CD8-positive, alpha-beta memory T cell (primary cell): ENCODE measurements around the gene MAN2B2. TPM values are rescaled to one million over a fixed set of nuclear protein-coding genes. Genes with fewer than 3 reads are reported as not detected.

Experiments
- CTCF ChIA-PET: fragments of 350-600 bp; sonication (Branson Sonifier 250); formaldehyde crosslinking; loops from one replicate; lab custom pipeline; 2021; ENCODE audit warnings: antibody characterized with exemption; lab: Charles Lee
- POLR2A ChIA-PET: fragments of 350-600 bp; sonication (Branson Sonifier 250); formaldehyde crosslinking; loops from one replicate; lab custom pipeline; 2021; ENCODE audit warnings: antibody characterized with exemption; lab: Charles Lee
- DNase-seq, 5 donors: peaks; one replicate each; pipeline versions ENCODE4 v3.0.0 to v3.0.0-alpha.2; 2020 to 2022; ENCODE audit warnings: mixed read lengths in 1 of 5
- H3K27ac ChIP-seq: one replicate; pipeline ENCODE4 v1.7.0; 2013; ENCODE audit warnings: low read depth, mild to moderate bottlenecking, low read length, moderate library complexity
- H3K27me3 ChIP-seq: 2 replicates; pipeline ENCODE4 v1.7.0; 2013; ENCODE audit warnings: low read length, mild to moderate bottlenecking; ENCODE audit not compliant: insufficient read depth, poor library complexity, severe bottlenecking
- H3K36me3 ChIP-seq: 2 replicates; pipeline ENCODE4 v1.7.0; 2013; ENCODE audit warnings: mild to moderate bottlenecking, low read length, moderate library complexity; ENCODE audit not compliant: insufficient read depth
- H3K4me1 ChIP-seq: 2 replicates; pipeline ENCODE4 v1.7.0; 2013; ENCODE audit warnings: mild to moderate bottlenecking, low read length, moderate library complexity; ENCODE audit not compliant: insufficient read depth
- H3K4me3 ChIP-seq: 2 replicates; pipeline ENCODE4 v1.7.0; 2013; ENCODE audit warnings: mild to moderate bottlenecking, low read length
- H3K9me3 ChIP-seq: 2 replicates; pipeline ENCODE4 v1.7.0; 2013; ENCODE audit warnings: mild to moderate bottlenecking, low read length
- H3K27ac Mint-ChIP-seq, 8 donors: one replicate each; pipeline ENCODE4 v1.8.0; 2020 to 2021; ENCODE audit warnings: mixed read lengths in 8 of 8, mild to moderate bottlenecking in 6 of 8, inconsistent platforms in 3 of 8, moderate library complexity in 3 of 8
- H3K27me3 Mint-ChIP-seq, 2 donors: one replicate each; pipeline ENCODE4 v1.8.0; 2020 to 2021; ENCODE audit warnings: mixed read lengths in 2 of 2, mild to moderate bottlenecking in 1 of 2, moderate library complexity in 1 of 2
- H3K36me3 Mint-ChIP-seq, 3 donors: one replicate each; pipeline ENCODE4 v1.8.0; 2020 to 2021; ENCODE audit warnings: mixed read lengths in 3 of 3, inconsistent platforms in 1 of 3, mild to moderate bottlenecking in 1 of 3
- H3K4me1 Mint-ChIP-seq, 3 donors: one replicate each; pipeline ENCODE4 v1.8.0; 2020 to 2021; ENCODE audit warnings: mixed read lengths in 3 of 3, inconsistent platforms in 1 of 3, mild to moderate bottlenecking in 1 of 3
- H3K4me3 Mint-ChIP-seq, 7 donors: one replicate each; pipeline ENCODE4 v1.8.0; 2020 to 2021; ENCODE audit warnings: mixed read lengths in 7 of 7, mild to moderate bottlenecking in 6 of 7, moderate library complexity in 4 of 7, inconsistent platforms in 2 of 7
- H3K9me3 Mint-ChIP-seq, 5 donors: one replicate each; pipeline ENCODE4 v1.8.0; 2020 to 2022; ENCODE audit warnings: mixed read lengths in 5 of 5, mild to moderate bottlenecking in 3 of 5, moderate library complexity in 2 of 5, inconsistent platforms in 1 of 5
- polyA plus RNA-seq: library from polyadenylated mRNA; unstranded; fragments of 300-500 nt; fragmentation: Illumina TruSeq; gene quantifications from one replicate; pipeline ENCODE4 v1.2.3, GENCODE V29; 2021
- total RNA-seq, 2 experiments: library from RNA; stranded (reverse); gene quantifications; one replicate each; pipeline ENCODE4 v1.2.3, GENCODE V29; 2021

The MAN2B2 gene
- total and polyA plus RNA-seq, 3 experiments from 2014 or later: 17.5 to 33.5 (median 18.3) TPM

DNA sequence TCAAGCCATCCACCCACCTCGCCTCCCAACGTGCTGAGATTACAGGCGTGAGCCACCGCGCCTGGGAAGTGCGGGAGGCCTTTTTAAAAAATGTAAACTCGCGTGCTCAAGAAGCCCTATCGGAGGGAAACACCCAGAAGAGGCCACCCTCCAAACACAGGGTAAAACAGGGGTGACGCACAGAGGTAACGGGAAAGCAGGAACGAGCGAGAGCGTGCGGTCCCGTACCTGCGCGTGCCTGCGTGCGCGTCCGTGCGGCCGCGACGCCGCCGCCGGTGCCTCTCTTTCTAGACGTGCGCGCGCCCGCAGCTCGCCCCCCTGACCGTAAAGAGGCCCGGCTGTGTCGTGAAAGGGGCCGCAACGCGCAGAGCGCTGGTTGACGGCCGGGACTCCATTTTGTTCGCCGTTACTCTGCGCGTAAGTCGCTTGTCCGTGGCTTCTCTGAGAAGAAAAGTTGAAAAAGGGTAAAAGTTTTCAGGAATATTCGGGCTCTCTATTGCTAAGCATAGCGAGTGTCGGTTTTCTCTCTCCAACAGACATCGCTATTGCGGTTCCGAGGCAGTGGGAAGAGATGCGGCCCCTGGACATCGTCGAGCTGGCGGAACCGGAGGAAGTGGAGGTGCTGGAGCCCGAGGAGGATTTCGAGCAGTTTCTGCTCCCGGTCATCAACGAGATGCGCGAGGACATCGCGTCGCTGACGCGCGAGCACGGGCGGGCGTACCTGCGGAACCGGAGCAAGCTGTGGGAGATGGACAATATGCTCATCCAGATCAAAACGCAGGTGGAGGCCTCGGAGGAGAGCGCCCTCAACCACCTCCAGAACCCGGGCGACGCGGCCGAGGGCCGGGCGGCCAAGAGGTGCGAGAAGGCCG, 65.5 kb downstream of the MAN2B2 start, which contains the start of gene MRFAP1:
Gene MRFAP1 (plus strand): TSS at position 394 of the 872 bp plus-strand sequence. CDS start 178 bp downstream, at position 572.
- Mint-ChIP-seq H3K27me3 (peaks cover 0 to 3% of the 10 kb centered on the region in 2 donors), H3K4me3 (peak within 1 kb of the TSS; percentile 94 to 100 (median 99)), H3K36me3 (peaks cover 14 to 42% (median 14%) of the 10 kb centered on the region in 3 donors), H3K4me1 (peaks cover 37 to 52% (median 50%) of the 10 kb centered on the region in 3 donors), H3K27ac (peak within 1 kb of the TSS; percentile 96 to 100 (median 100)), H3K9me3 (no peaks in the 10 kb centered on the region)
- Histone ChIP-seq H3K27ac (peak within 1 kb of the TSS; percentile 96), H3K36me3 (peaks cover 19% of the 10 kb centered on the region), H3K4me3 (peak within 1 kb of the TSS; percentile 98), H3K4me1 (peaks cover 31% of the 10 kb centered on the region), H3K27me3 (no peaks in the 10 kb centered on the region), H3K9me3 (no peaks in the 10 kb centered on the region)
- ChIA-PET CTCF (interaction anchor here (1.1 to 4.0 kb wide), 9 partner anchors 11 to 427 kb away, joined by 3 to 25 read pairs (median 7); partner anchors contain the start of genes BLOC1S4, GRPEL1 and MRFAP1L1), POLR2A (interaction anchor here (0.5 to 4.1 kb wide), 19 partner anchors 18 to 427 kb away, joined by 3 to 51 read pairs (median 7); partner anchors contain the start of genes BLOC1S4, GRPEL1, MAN2B2 and MRFAP1L1)
- DNase-seq: peak; percentile 91 to 97 (median 93)

GRCh38 chr4:6641164-6641970, 66.4 kb downstream of the MAN2B2 start:
- Mint-ChIP-seq H3K27ac (peak overlapping the region; percentile 96 to 100 (median 100)), H3K9me3 (no peaks in the 10 kb centered on the region), H3K4me3 (peak overlapping the region; percentile 94 to 100 (median 99)), H3K36me3 (peaks cover 14 to 42% (median 14%) of the 10 kb centered on the region in 3 donors), H3K27me3 (peaks cover 0 to 3% of the 10 kb centered on the region in 2 donors), H3K4me1 (peaks cover 37 to 53% (median 50%) of the 10 kb centered on the region in 3 donors)
- POLR2A ChIA-PET: interaction anchor here (0.5 to 4.1 kb wide), 16 partner anchors 17 to 426 kb away, joined by 4 to 51 read pairs (median 8); partner anchors contain the start of genes BLOC1S4, GRPEL1, MAN2B2 and MRFAP1L1
- peak overlapping the region; percentile 96 for H3K27ac ChIP-seq
- CTCF ChIA-PET: interaction anchor here (0.7 to 4.0 kb wide), 9 partner anchors 18 to 427 kb away, joined by 3 to 25 read pairs (median 7); partner anchors contain the start of genes BLOC1S4 and GRPEL1
- DNase-seq: peak; percentile 42 to 69 (median 59)
- peak overlapping the region; percentile 98 for H3K4me3 ChIP-seq
- H3K27me3 ChIP-seq: no peaks in the 10 kb centered on the region
- H3K36me3 ChIP-seq: peaks cover 19% of the 10 kb centered on the region
- H3K4me1 ChIP-seq: peaks cover 31% of the 10 kb centered on the region
- no peaks in the 10 kb centered on the region for H3K9me3 ChIP-seq

GRCh38 chr4:6641971-6642320, 67.0 kb downstream of the MAN2B2 start:
- Mint-ChIP-seq H3K27ac (peak overlapping the region; percentile 96 to 100 (median 100)), H3K4me3 (peak overlapping the region; percentile 94 to 100 (median 99)), H3K27me3 (peaks cover 0 to 3% of the 10 kb centered on the region in 2 donors), H3K4me1 (peaks cover 37 to 53% (median 50%) of the 10 kb centered on the region in 3 donors), H3K9me3 (no peaks in the 10 kb centered on the region), H3K36me3 (peaks cover 14 to 42% (median 14%) of the 10 kb centered on the region in 3 donors)
- DNase-seq: no peak
- ChIA-PET POLR2A (interaction anchor here (0.5 to 4.1 kb wide), 7 partner anchors 24 to 74 kb away, joined by 3 to 51 read pairs (median 15); partner anchors contain the start of genes BLOC1S4 and MRFAP1L1), CTCF (interaction anchor here (0.7 to 4.0 kb wide), 7 partner anchors 22 to 402 kb away, joined by 3 to 25 read pairs (median 4); partner anchors contain the start of gene TADA2B)
- Histone ChIP-seq H3K27me3 (no peaks in the 10 kb centered on the region), H3K9me3 (no peaks in the 10 kb centered on the region), H3K4me3 (peak overlapping the region; percentile 98), H3K4me1 (peaks cover 31% of the 10 kb centered on the region), H3K27ac (peak overlapping the region; percentile 96), H3K36me3 (peaks cover 19% of the 10 kb centered on the region)

GRCh38 chr4:6643141-6643847, 68.3 kb downstream of the MAN2B2 start:
- no peak for DNase-seq
- peak overlapping the region; percentile 88 to 100 (median 99) for H3K27ac Mint-ChIP-seq
- peaks cover 19% of the 10 kb centered on the region for H3K36me3 ChIP-seq
- H3K4me3 Mint-ChIP-seq: peak overlapping the region in 6 of 7 donors; percentile 22 to 100 (median 100)
- ChIA-PET POLR2A (interaction anchor here (1.3 to 4.1 kb wide), 4 partner anchors 13 to 69 kb away, joined by 3 to 51 read pairs (median 4); a partner anchor contains a TSS), CTCF (interaction anchor here (1.2 to 4.0 kb wide), 3 partner anchors 31 to 400 kb away, joined by 4 to 25 read pairs (median 4); partner anchors contain the start of gene TADA2B)
- no peak overlapping the region for H3K27ac ChIP-seq
- H3K27me3 Mint-ChIP-seq: peaks cover 0 to 3% of the 10 kb centered on the region in 2 donors
- H3K36me3 Mint-ChIP-seq: peaks cover 14 to 42% (median 14%) of the 10 kb centered on the region in 3 donors
- no peak overlapping the region for H3K4me3 ChIP-seq
- H3K4me1 ChIP-seq: peaks cover 31% of the 10 kb centered on the region
- H3K27me3 ChIP-seq: no peaks in the 10 kb centered on the region
- H3K9me3 ChIP-seq: no peaks in the 10 kb centered on the region
- peaks cover 37 to 53% (median 49%) of the 10 kb centered on the region in 3 donors for H3K4me1 Mint-ChIP-seq
- H3K9me3 Mint-ChIP-seq: no peaks in the 10 kb centered on the region

- peaks cover 14 to 42% (median 14%) of the 10 kb centered on the region in 3 donors for H3K36me3 Mint-ChIP-seq
- no peak overlapping the region for H3K27ac ChIP-seq
These were observed 70.0 kb downstream of the MAN2B2 start for GRCh38 chr4:6644792-6645530.

DNA sequence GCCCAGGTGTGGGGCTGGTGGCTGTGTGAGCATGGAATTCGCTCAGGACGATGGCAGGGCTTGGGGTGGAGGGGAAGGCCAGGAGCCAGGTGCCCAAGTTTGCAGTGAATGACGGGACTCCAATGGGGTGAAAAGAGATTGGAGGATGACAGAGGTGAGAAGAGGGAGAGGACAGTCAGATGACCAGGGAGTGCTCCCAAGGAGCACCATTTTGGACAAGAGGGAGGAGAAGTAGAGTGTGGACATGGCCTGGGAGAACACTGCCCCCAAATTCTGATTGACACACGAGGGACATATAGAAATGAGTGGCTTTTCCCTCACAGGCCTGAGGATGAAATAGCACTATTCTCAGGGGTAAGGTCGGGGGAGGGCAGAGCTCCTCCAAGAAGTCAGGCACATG, 72.2 kb downstream of the MAN2B2 start:
- peaks cover 15% of the 10 kb centered on the region for H3K4me1 ChIP-seq
- POLR2A ChIA-PET: interaction anchor here (1.1 to 1.2 kb wide), 2 partner anchors 26 to 28 kb away, joined by 4 to 6 read pairs; a partner anchor contains a TSS
- peaks cover 15% of the 10 kb centered on the region for H3K36me3 ChIP-seq
- Mint-ChIP-seq H3K27ac (peak overlapping the region in 4 of 8 donors; percentile 34 to 78 (median 62)), H3K4me3 (no peak overlapping the region), H3K36me3 (peaks cover 2 to 21% (median 3%) of the 10 kb centered on the region in 3 donors), H3K9me3 (no peaks in the 10 kb centered on the region), H3K27me3 (no peaks in the 10 kb centered on the region), H3K4me1 (peaks cover 16 to 27% (median 24%) of the 10 kb centered on the region in 3 donors)
- H3K4me3 ChIP-seq: no peak overlapping the region
- CTCF ChIA-PET: interaction anchor here (1.0 to 2.1 kb wide), 4 partner anchors 26 to 73 kb away, joined by 3 to 6 read pairs (median 3); no protein-coding TSS in a partner anchor
- no peaks in the 10 kb centered on the region for H3K9me3 ChIP-seq
- no peak for DNase-seq
- no peak overlapping the region for H3K27ac ChIP-seq
- no peaks in the 10 kb centered on the region for H3K27me3 ChIP-seq

More at GRCh38 chr4:6644792-6645530, 70.0 kb downstream of the MAN2B2 start:
- ChIA-PET CTCF (interaction anchor here (0.9 to 1.3 kb wide), 3 partner anchors 19 to 71 kb away, joined by 3 to 4 read pairs (median 3); partner anchors contain the start of gene BLOC1S4), POLR2A (interaction anchor here (0.6 to 1.8 kb wide), 4 partner anchors 19 to 138 kb away, joined by 3 to 10 read pairs (median 4); a partner anchor contains a TSS)
- H3K27me3 Mint-ChIP-seq: peaks cover 0 to 3% of the 10 kb centered on the region in 2 donors
- H3K4me3 Mint-ChIP-seq: peak overlapping the region in 1 of 7 donors; percentile 99
- peaks cover 35 to 47% (median 46%) of the 10 kb centered on the region in 3 donors for H3K4me1 Mint-ChIP-seq
- Histone ChIP-seq H3K27me3 (no peaks in the 10 kb centered on the region), H3K9me3 (no peaks in the 10 kb centered on the region), H3K4me1 (peaks cover 27% of the 10 kb centered on the region), H3K36me3 (peaks cover 19% of the 10 kb centered on the region), H3K4me3 (no peak overlapping the region)
- H3K9me3 Mint-ChIP-seq: no peaks in the 10 kb centered on the region
- no peak for DNase-seq
- H3K27ac Mint-ChIP-seq: peak overlapping the region in 7 of 8 donors; percentile 21 to 92 (median 70)
